ENCODE data around the gene RIPK4.

DNA sequence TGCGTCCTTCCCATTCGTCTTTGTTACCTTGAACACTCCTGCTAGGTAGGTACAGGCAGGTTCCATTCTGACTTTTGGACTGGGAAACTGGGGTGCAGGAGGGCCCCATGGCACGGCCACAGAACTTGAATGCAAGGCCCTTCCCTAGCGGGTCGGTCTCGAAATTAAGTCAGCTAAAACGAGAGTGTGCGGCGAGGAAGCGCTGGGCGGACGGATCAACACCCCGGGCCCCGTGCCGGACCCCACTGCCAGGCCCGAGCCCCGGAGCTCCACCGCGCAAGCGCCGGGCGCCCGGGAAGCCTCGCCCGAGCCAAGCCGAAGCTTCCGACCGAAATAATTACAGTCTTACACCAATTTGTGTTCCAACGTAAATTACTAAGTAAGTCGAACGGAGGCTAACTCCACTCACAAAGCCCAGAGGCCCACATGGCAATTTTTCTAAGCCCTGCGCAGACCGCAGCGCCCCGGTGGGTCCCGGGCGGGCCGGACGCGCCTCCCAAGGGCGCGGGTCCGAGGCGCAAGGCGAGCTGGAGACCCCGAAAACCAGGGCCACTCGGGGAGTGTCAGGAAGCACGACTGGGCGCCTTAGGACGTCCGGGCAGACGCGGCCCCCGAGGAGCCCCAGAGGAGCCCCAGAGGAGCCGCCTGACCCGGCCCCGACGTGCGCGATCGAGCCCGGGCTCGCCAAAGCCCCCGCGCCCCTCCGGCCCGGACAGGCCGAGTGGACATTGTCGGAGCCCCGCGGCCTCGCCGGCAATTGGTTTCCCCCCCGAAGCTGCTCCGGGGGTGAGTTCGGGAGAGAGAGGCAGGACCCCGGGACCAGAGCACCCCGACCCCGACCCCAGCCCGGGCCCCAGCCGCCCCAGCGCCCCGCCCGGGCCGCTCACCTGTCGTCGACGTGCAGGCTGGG, 624 bp downstream of the RIPK4 start:
- TF ChIP-seq, protein P1, sequence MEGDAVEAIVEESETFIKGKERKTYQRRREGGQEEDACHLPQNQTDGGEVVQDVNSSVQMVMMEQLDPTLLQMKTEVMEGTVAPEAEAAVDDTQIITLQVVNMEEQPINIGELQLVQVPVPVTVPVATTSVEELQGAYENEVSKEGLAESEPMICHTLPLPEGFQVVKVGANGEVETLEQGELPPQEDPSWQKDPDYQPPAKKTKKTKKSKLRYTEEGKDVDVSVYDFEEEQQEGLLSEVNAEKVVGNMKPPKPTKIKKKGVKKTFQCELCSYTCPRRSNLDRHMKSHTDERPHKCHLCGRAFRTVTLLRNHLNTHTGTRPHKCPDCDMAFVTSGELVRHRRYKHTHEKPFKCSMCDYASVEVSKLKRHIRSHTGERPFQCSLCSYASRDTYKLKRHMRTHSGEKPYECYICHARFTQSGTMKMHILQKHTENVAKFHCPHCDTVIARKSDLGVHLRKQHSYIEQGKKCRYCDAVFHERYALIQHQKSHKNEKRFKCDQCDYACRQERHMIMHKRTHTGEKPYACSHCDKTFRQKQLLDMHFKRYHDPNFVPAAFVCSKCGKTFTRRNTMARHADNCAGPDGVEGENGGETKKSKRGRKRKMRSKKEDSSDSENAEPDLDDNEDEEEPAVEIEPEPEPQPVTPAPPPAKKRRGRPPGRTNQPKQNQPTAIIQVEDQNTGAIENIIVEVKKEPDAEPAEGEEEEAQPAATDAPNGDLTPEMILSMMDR (IDR thresholded peaks at IDR 0.05) = no peak
- TF ChIP-seq SIN3A (IDR thresholded peaks at IDR 0.05; ENCODE audit: borderline replicate concordance, insufficient read depth, low read depth, low read length) (no peak), POLR2AphosphoS5 (IDR thresholded peaks at IDR 0.05; ENCODE audit: low read depth, low read length) (no peak)
- TF ChIP-seq, protein P2, sequence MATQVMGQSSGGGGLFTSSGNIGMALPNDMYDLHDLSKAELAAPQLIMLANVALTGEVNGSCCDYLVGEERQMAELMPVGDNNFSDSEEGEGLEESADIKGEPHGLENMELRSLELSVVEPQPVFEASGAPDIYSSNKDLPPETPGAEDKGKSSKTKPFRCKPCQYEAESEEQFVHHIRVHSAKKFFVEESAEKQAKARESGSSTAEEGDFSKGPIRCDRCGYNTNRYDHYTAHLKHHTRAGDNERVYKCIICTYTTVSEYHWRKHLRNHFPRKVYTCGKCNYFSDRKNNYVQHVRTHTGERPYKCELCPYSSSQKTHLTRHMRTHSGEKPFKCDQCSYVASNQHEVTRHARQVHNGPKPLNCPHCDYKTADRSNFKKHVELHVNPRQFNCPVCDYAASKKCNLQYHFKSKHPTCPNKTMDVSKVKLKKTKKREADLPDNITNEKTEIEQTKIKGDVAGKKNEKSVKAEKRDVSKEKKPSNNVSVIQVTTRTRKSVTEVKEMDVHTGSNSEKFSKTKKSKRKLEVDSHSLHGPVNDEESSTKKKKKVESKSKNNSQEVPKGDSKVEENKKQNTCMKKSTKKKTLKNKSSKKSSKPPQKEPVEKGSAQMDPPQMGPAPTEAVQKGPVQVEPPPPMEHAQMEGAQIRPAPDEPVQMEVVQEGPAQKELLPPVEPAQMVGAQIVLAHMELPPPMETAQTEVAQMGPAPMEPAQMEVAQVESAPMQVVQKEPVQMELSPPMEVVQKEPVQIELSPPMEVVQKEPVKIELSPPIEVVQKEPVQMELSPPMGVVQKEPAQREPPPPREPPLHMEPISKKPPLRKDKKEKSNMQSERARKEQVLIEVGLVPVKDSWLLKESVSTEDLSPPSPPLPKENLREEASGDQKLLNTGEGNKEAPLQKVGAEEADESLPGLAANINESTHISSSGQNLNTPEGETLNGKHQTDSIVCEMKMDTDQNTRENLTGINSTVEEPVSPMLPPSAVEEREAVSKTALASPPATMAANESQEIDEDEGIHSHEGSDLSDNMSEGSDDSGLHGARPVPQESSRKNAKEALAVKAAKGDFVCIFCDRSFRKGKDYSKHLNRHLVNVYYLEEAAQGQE (IDR thresholded peaks at IDR 0.05; ENCODE audit: insufficient read depth in 1 of 2, low read depth in 2 of 2, low read length in 1 of 2) = no peak

Measured in Panc1 (cell line).